ENCODE results near the gene ILKAP. TPM values are rescaled to one million over a fixed set of nuclear protein-coding genes. Genes with fewer than 3 reads are reported as not detected.

Gene ILKAP
- total RNA-seq, 1 experiment from 2014 or later: 41.5 TPM

DNA sequence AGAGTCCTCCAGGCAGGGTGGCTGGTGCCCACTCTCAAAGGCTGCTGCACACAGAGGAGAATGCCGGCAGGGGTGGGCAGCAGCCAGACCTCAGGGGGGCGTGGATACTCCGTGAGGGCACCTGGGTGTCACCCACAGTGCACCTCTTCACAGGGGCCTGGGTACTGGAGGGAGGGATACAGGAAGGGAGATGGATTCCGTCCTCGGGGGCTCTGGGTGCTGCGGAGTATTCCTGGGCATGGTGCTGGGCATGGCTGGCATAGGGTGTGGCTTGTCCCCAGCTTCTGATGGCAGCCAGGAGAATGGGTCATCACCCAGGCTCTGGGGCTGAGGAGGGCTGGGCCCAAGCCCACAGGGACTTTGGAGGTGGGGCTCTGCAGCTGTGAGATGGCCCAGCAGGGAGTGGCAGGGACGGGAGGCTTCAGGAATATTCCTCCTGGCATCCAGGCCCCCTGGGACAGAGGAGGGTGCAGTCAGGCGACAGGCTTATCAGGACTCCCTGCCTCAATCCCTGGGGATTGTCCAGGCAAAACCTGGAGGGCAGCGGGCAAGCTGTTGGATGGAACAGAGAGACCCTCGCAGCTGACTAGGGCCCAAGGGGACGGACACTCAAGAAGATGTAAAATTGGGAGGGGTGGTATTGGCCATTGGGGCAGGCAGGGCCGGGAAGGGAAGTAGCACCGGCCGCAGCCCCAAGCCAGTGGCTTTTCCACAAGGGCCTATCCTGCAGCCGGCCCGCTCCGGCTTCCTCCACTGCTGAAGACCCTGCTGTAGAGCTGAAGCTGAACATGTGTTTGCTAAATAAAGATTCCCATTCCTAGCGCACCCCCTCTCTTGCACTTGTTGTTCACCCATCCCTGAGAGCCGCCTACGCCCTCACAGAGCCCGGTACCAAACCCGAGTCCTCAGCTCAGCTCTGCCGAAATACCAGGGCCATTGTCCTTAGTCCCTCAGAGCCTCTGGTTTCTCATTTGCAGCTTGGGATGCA lies 70.7 kb downstream of the ILKAP start:
- no peak overlapping the region for H3K56ac ChIP-seq (ENCODE audit: insufficient read length, low read depth, low read length)
- no peak overlapping the region for H3K27ac ChIP-seq (ENCODE audit: insufficient read length, low read depth, low read length)
- no peaks in the 10 kb centered on the region for H3K79me2 ChIP-seq (ENCODE audit: insufficient read depth, low read length)
- no peak overlapping the region for H2BK12ac ChIP-seq (ENCODE audit: insufficient read length, low read depth, low read length)
- H3K4me1 ChIP-seq (ENCODE audit: insufficient read depth, low read length): no peaks in the 10 kb centered on the region
- H3K79me1 ChIP-seq (ENCODE audit: insufficient read depth, low read depth, low read length, poor library complexity, severe bottlenecking): no peaks in the 10 kb centered on the region
- no peak overlapping the region for H2BK20ac ChIP-seq (ENCODE audit: low read depth, low read length, poor library complexity, severe bottlenecking)
- no peak overlapping the region for H3T11ph ChIP-seq (ENCODE audit: low read length)
- H2BK120ac ChIP-seq (ENCODE audit: low read depth, low read length, poor library complexity, severe bottlenecking): no peak overlapping the region
- H4K20me1 ChIP-seq (ENCODE audit: control insufficient read depth, insufficient read depth, insufficient read length): no peaks in the 10 kb centered on the region
- TF ChIP-seq, protein P1, sequence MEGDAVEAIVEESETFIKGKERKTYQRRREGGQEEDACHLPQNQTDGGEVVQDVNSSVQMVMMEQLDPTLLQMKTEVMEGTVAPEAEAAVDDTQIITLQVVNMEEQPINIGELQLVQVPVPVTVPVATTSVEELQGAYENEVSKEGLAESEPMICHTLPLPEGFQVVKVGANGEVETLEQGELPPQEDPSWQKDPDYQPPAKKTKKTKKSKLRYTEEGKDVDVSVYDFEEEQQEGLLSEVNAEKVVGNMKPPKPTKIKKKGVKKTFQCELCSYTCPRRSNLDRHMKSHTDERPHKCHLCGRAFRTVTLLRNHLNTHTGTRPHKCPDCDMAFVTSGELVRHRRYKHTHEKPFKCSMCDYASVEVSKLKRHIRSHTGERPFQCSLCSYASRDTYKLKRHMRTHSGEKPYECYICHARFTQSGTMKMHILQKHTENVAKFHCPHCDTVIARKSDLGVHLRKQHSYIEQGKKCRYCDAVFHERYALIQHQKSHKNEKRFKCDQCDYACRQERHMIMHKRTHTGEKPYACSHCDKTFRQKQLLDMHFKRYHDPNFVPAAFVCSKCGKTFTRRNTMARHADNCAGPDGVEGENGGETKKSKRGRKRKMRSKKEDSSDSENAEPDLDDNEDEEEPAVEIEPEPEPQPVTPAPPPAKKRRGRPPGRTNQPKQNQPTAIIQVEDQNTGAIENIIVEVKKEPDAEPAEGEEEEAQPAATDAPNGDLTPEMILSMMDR (conservative IDR thresholded peaks at IDR 0.05): no peak
- H2BK5ac ChIP-seq (ENCODE audit: insufficient read length, low read length): no peak overlapping the region
- no peak for DNase-seq
- no peaks in the 10 kb centered on the region for H3K27me3 ChIP-seq (ENCODE audit: insufficient read depth, low read length)
- H2AK5ac ChIP-seq (ENCODE audit: insufficient read length, low read length): no peak overlapping the region
- H2BK15ac ChIP-seq (ENCODE audit: low read depth, low read length): no peak overlapping the region
- H3K18ac ChIP-seq (ENCODE audit: insufficient read length, low read depth, low read length): no peak overlapping the region
- no peak overlapping the region for H2AFZ ChIP-seq (ENCODE audit: low read length)
- H3K4me2 ChIP-seq (ENCODE audit: insufficient read depth, insufficient read length, low read length): no peak overlapping the region
- H3K4ac ChIP-seq (ENCODE audit: low read depth, low read length): no peak overlapping the region
- Mint-ChIP-seq H3K27me3 (ENCODE audit: low read depth) (no peaks in the 10 kb centered on the region; the same call in 1 of the 2 replicates), H3K9me3 (no peaks in the 10 kb centered on the region), H3K4me3 (no peak overlapping the region), H3K4me1 (no peaks in the 10 kb centered on the region), H3K27ac (peak overlapping the region in 1 of 3 experiments; percentile 35; a peak in 1 of 7 replicates), H3K36me3 (ENCODE audit: insufficient read depth in 1 of 3, low read depth in 3 of 3) (no peaks in the 10 kb centered on the region)
- H3K23ac ChIP-seq (ENCODE audit: insufficient read length, low read depth, low read length): no peak overlapping the region
- no peak overlapping the region for H4K91ac ChIP-seq (ENCODE audit: insufficient read length, low read depth, low read length)
- no CpG with 5 or more reads among the region's 23 CpGs for WGBS (ENCODE audit: extremely low coverage, insufficient read length, low lambda C conversion rate)
- H3K9me3 ChIP-seq (ENCODE audit: control insufficient read depth, low read depth, low read length): no peaks in the 10 kb centered on the region
- H4K5ac ChIP-seq (ENCODE audit: insufficient read length, low read depth, low read length): no peak overlapping the region
- no peak overlapping the region; the same call in 1 of the 2 replicates for H3K14ac ChIP-seq (ENCODE audit: insufficient read depth, low read length)
- H3K9ac ChIP-seq (ENCODE audit: extremely low read depth, insufficient read length, low read length): no peak overlapping the region
- no peak overlapping the region for H4K8ac ChIP-seq (replicated peaks; ENCODE audit: insufficient read length, low read depth, low read length)
- H3K23me2 ChIP-seq (ENCODE audit: insufficient read length, low read depth, low read length, poor library complexity, severe bottlenecking): no peaks in the 10 kb centered on the region

All from H9 (cell line).